Measurements from ENCODE around the gene CENPX. TPM values are rescaled to one million over a fixed set of nuclear protein-coding genes. Genes with fewer than 3 reads are reported as not detected.

The CENPX gene
- total and polyA plus RNA-seq, 10 donors = 25.4 to 91.8 (median 32.9) TPM

GRCh38 chr17:82037092-82037888 is 14.6 kb upstream of the CENPX start, which contains the start of gene DCXR:
DCXR (minus strand) TSS chr17:82037697; CDS start chr17:82037682, 15 bp downstream.
- 0 to 1% (median 0%) methylated on average over 21 to 92 of the region's 92 CpGs for WGBS, 5 donors
- peaks cover 6 to 46% (median 24%) of the 10 kb centered on the region in 6 donors for H3K4me1 ChIP-seq

GRCh38 chr17:82036634-82037091 is 14.0 kb upstream of the CENPX start:
- intact Hi-C loops (cut with DNase I; ENCODE audit: low total_unique reads) = no loop called here
- DNase-seq = no peak
- Histone ChIP-seq H3K9me3 (no peaks in the 10 kb centered on the region), H3K4me3 (peak overlapping the region; percentile 53 to 81 (median 63)), H3K27me3 (replicated peaks in 1 of 7) (peaks cover 0 to 11% (median 7%) of the 10 kb centered on the region in 7 donors), H3K27ac (peak overlapping the region; percentile 77 to 98 (median 96)), H3K4me1 (peaks cover 6 to 51% (median 30%) of the 10 kb centered on the region in 6 donors), H3K36me3 (peaks cover 0 to 12% (median 0%) of the 10 kb centered on the region in 6 donors)
- TF ChIP-seq, protein P1, sequence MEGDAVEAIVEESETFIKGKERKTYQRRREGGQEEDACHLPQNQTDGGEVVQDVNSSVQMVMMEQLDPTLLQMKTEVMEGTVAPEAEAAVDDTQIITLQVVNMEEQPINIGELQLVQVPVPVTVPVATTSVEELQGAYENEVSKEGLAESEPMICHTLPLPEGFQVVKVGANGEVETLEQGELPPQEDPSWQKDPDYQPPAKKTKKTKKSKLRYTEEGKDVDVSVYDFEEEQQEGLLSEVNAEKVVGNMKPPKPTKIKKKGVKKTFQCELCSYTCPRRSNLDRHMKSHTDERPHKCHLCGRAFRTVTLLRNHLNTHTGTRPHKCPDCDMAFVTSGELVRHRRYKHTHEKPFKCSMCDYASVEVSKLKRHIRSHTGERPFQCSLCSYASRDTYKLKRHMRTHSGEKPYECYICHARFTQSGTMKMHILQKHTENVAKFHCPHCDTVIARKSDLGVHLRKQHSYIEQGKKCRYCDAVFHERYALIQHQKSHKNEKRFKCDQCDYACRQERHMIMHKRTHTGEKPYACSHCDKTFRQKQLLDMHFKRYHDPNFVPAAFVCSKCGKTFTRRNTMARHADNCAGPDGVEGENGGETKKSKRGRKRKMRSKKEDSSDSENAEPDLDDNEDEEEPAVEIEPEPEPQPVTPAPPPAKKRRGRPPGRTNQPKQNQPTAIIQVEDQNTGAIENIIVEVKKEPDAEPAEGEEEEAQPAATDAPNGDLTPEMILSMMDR (IDR thresholded peaks at IDR 0.05 in 8 of 11, conservative IDR thresholded peaks at IDR 0.05 in 3 of 11) = no peak
- no peak for TF ChIP-seq POLR2AphosphoS5 (IDR thresholded peaks at IDR 0.05)
- 47 to 88% (median 49%) methylated on average over 5 to 23 of the region's 23 CpGs for WGBS, 5 donors

More at GRCh38 chr17:82037092-82037888, 14.6 kb upstream of the CENPX start, which contains the start of gene DCXR:
- intact Hi-C loops (cut with DNase I; ENCODE audit: low total_unique reads) = no loop called here
- TF ChIP-seq, protein P1 (IDR thresholded peaks at IDR 0.05 in 8 of 11, conservative IDR thresholded peaks at IDR 0.05 in 3 of 11) = peak; percentile 59 to 98 (median 90)
- peak; percentile 99 for TF ChIP-seq POLR2AphosphoS5 (IDR thresholded peaks at IDR 0.05)
- TF ChIP-seq POLR2A (IDR thresholded peaks at IDR 0.05) = peak in 2 of 3 donors; percentile 86 to 96
- no peaks in the 10 kb centered on the region for H3K9me3 ChIP-seq
- H3K27ac ChIP-seq = peak within 1 kb of the TSS; percentile 77 to 98 (median 96)
- H3K4me3 ChIP-seq = peak within 1 kb of the TSS; percentile 53 to 81 (median 63)
- peaks cover 0 to 12% (median 0%) of the 10 kb centered on the region in 6 donors for H3K36me3 ChIP-seq
- DNase-seq = peak; percentile 99
- peaks cover 0 to 5% (median 2%) of the 10 kb centered on the region in 7 donors for H3K27me3 ChIP-seq (replicated peaks in 1 of 7)

GRCh38 chr17:82035956-82036633 is 13.4 kb upstream of the CENPX start:
- H3K27ac ChIP-seq = peak overlapping the region in 4 of 8 donors; percentile 95 to 97 (median 96)
- WGBS, 5 donors = 86 to 94% (median 91%) methylated on average over 8 to 20 of the region's 20 CpGs
- TF ChIP-seq, protein P1 (IDR thresholded peaks at IDR 0.05 in 8 of 11, conservative IDR thresholded peaks at IDR 0.05 in 3 of 11) = no peak
- TF ChIP-seq POLR2A (IDR thresholded peaks at IDR 0.05) (no peak), POLR2AphosphoS5 (IDR thresholded peaks at IDR 0.05) (no peak)

More at GRCh38 chr17:82035956-82036633, 13.4 kb upstream of the CENPX start:
- peaks cover 6 to 53% (median 31%) of the 10 kb centered on the region in 6 donors for H3K4me1 ChIP-seq
- H3K9me3 ChIP-seq = no peaks in the 10 kb centered on the region
- peak overlapping the region in 5 of 8 donors; percentile 59 to 81 (median 60) for H3K4me3 ChIP-seq
- intact Hi-C loops (cut with DNase I; ENCODE audit: low total_unique reads) = no loop called here
- peaks cover 0 to 12% (median 0%) of the 10 kb centered on the region in 6 donors for H3K36me3 ChIP-seq
- no peak for DNase-seq
- peaks cover 0 to 13% (median 7%) of the 10 kb centered on the region in 7 donors for H3K27me3 ChIP-seq (replicated peaks in 1 of 7)
